Measurements from ENCODE around the gene SLC6A18. TPM values are rescaled to one million over a fixed set of nuclear protein-coding genes. Genes with fewer than 3 reads are reported as not detected.

Gene SLC6A18
- total RNA-seq, 2 donors from 2014 or later = not detected

GRCh38 chr5:1295650-1296037, 70.5 kb downstream of the SLC6A18 start:
- no peaks in the 10 kb centered on the region for H3K4me1 ChIP-seq (ENCODE audit: control insufficient read depth in 1 of 2, low read depth in 2 of 2)
- H3K36me3 ChIP-seq = no peaks in the 10 kb centered on the region
- H3K4me3 ChIP-seq = no peak overlapping the region
- DNase-seq (ENCODE audit: low spot score) (no peak), ATAC-seq (ENCODE audit: insufficient number of reproducible peaks, low FRiP score, low read depth) (no peak)
- H3K9me3 ChIP-seq = no peaks in the 10 kb centered on the region
- TF ChIP-seq, protein P1, sequence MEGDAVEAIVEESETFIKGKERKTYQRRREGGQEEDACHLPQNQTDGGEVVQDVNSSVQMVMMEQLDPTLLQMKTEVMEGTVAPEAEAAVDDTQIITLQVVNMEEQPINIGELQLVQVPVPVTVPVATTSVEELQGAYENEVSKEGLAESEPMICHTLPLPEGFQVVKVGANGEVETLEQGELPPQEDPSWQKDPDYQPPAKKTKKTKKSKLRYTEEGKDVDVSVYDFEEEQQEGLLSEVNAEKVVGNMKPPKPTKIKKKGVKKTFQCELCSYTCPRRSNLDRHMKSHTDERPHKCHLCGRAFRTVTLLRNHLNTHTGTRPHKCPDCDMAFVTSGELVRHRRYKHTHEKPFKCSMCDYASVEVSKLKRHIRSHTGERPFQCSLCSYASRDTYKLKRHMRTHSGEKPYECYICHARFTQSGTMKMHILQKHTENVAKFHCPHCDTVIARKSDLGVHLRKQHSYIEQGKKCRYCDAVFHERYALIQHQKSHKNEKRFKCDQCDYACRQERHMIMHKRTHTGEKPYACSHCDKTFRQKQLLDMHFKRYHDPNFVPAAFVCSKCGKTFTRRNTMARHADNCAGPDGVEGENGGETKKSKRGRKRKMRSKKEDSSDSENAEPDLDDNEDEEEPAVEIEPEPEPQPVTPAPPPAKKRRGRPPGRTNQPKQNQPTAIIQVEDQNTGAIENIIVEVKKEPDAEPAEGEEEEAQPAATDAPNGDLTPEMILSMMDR (IDR thresholded peaks at IDR 0.05) = no peak
- no peak overlapping the region for H3K27ac ChIP-seq
- H3K27me3 ChIP-seq (replicated peaks; ENCODE audit: insufficient read depth) = no peaks in the 10 kb centered on the region

Other genes with a start within 250 kb of the SLC6A18 start
- gene NKD2, start 216.6 kb upstream of the SLC6A18 start, total RNA-seq = 1 to 10 TPM; 1.4 to 1.5 TPM
- gene SLC12A7, start 113.3 kb upstream of the SLC6A18 start, total RNA-seq = 10 to 100 TPM; 18.4 to 34.6 TPM
- not detected for gene SLC6A19, start 23.8 kb upstream of the SLC6A18 start, total RNA-seq
- not detected for gene TERT, start 69.7 kb downstream of the SLC6A18 start, total RNA-seq
- gene CLPTM1L, start 119.7 kb downstream of the SLC6A18 start, total RNA-seq = 100 to 1,000 TPM; 117 to 155 TPM
- gene SLC6A3, start 220.1 kb downstream of the SLC6A18 start, total RNA-seq = under 1 TPM in 1 of 2 donors, not detected in 1; 0.14 TPM